HG02678 (cell line): Measurements from ENCODE around the gene IGHMBP2.

ENCODE experiments used
- ATAC-seq: cut with Tn5 transposase; IDR thresholded peaks from one replicate; pipeline ENCODE4 v1.9.1; 2021; ENCODE audit warnings: mild to moderate bottlenecking, moderate library complexity; ENCODE audit not compliant: unreplicated experiment

The IGHMBP2 gene

GRCh38 chr11:68889948-68890446 lies 13.7 kb upstream of the IGHMBP2 start:
- no peak for ATAC-seq

DNA sequence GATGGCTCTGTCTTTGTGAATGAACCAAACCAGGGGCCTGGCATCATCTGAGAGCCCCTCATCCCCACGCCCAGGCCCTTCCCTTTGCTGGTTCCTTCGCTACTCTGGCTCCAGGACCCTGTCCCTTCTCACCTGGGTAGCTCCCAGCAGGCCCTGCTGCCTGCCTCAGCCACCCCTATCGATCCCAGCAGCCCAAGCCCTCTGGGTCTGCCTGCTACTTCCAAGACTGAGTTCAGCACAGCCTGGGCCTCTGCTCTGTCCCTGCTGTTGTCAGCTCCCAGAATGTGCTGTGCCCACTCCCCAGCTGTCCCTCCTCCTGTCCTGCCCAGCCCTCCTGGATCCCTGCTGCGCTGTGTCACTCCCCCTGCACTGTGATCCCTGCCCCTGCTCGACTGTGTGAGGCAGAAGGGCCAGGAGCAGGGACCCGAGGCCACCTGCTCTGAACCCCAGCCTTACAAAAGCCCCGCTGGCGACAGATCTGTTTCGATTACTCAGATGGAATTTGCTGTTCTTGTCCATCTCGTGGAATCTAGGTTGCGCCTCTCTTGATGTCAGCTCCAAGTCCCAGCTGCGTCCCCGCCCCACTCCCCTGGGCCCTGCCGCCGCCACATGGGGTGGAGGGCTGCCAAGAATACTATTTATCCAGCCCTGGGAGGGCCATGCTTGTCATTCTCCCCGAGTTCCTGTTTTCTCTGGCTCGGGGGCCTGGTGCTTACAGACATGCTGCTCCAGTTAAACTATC lies 13.0 kb upstream of the IGHMBP2 start:
- ATAC-seq, result no peak

DNA sequence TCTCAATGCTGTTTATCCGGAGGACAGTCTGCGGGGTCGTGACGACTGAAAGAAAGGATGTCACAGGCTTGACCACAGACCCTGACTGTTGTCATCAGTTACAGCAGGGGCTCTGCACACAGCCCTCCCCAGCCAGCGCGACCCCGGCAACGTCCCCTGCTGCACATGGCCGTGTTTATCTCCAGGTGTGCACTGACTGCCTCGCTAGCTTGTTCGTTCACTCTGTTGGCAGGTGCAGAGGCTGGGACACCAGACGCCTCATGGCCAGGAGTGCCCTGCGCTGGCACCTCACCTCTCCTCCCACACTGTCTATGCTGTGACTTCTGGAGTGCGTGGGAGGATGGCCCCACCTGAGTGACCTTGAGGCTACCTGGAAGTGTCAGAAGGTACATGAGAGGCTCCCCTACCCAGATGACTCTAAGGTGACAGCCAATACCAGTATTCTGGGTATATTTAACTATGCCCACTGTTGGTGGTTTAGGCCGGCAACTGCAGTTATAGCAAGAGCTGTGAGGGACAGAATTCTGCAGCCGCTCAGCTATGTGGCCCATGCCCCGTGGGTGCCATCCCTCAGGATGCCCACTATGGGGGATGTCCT lies 12.2 kb upstream of the IGHMBP2 start:
- no peak for ATAC-seq

GRCh38 chr11:68892576-68892975 lies 11.1 kb upstream of the IGHMBP2 start:
- ATAC-seq, result no peak

DNA sequence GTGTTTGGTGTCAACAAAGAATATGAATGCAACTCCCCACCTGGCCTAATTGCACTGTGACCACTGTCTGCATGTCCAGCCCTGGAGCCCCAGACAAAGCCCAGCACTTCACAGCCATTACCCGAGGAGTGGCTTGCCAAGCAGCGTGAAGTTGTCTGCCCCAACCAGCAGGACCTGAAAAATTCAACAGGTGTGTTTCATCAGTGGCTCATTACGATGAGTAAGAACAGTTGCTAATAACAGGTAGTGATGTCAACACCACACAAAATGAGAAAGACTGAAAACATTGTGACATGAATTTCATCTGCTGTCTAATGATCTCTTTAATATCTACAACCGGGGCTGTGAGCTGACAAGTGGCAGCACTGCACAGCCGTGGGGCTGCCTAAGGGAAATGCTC lies 10.4 kb upstream of the IGHMBP2 start:
- no peak for ATAC-seq

DNA sequence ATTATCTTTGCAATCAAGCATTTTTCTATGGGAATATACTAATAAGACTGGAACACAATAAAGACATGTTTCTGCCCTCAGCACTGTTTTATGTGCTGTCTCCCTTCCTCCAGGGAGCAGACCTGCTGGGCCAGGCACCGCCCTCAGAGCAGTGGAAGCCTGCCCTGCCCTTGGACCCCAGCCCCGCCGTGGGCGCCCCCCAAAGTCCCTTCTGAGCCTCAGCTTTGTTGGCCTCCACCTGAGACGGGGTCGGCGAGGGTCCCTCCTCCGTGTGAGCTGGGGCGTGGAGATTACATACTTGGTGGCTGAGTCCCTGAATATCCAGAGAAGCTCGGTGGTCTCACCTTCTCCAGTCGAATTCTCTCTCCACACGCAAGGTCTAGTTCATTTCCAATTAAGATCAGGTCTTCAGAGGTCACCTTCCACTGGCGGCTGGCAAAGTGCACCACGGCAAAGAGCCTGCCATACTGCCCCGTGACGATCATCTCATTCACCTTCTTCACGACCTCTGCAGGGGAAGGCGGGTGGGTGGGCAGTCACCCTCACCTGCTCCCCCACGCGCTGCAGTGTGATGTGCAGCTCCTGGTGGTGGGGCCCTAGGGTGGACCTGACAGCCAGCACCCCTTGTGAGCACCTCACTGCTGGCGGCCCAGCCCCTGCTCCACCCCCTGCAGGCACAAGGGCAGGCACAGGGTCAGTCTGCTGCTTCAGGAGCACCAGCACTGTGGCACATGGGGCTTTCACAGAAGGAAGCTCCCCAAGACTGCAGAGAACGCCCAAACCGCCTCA lies 7.3 kb upstream of the IGHMBP2 start:
- no peak for ATAC-seq

DNA sequence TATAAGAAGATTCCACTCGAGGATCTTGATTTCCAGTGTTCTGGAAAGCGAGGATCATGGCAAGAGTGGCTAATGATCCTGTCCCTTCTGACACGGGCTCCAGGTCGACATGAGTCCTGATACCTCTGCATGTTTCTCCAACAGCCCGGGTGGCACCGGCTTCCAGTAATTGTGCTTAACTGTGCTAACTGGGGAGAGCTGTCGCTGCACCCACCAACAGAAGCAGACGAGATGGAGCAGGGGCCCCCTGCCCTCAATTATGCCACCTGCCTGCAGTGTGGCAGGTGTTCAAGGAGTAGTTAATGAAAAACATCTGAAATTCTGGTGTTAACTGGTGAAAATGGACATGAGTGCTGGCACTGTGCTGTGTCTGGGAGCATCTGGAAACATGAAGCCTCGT lies 6.2 kb upstream of the IGHMBP2 start:
- ATAC-seq, result no peak

- no peak for ATAC-seq
Measured at GRCh38 chr11:68900835-68901381, 2.8 kb upstream of the IGHMBP2 start.

- ATAC-seq, result peak; percentile 21
Measured at GRCh38 chr11:68904248-68904847, 657 bp downstream of the IGHMBP2 start.

DNA sequence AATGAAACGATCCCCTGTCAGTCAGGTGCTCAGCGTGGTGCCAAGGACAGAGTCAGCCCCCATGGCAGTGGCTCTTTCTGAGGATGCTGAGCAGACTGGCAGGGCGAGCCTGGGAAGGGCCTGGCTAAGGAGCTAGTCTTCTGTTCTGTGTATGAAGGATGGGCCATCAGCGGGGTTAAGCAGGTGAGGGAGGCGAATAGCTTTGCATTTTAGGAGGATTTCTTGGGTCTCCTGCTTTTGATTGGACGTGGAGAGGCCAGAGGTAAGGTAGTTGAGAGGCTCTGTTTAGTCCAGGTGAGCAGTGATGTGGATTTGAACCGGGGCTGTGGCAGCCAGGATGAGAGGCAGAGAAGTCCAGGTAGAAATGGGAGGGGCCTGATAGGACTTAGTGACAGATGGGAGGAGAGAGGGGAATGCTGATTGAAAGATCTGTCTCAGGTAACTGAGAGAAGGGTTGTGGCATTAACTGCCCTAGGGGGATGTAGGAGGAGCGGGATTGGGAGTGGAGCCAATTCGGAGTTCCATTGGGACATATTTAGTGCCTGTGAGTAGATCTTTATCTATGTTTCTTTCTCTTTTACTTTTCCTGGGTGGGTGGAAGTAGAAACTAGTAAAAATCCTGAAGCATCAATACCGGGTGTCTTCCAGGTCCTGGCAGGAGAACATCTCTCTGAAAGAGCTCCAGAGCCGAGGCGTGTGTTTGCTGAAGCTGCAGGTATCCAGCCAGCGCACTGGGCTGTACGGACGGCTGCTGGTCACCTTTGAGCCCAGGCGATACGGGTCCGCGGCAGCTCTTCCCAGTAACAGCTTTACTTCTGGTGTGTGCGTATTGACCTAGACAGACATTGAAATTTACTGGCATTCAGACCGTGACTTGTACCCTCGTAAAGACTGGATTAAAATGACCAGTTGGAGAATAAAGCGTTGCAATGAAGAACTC lies 2.0 kb downstream of the IGHMBP2 start:
- no peak for ATAC-seq

DNA sequence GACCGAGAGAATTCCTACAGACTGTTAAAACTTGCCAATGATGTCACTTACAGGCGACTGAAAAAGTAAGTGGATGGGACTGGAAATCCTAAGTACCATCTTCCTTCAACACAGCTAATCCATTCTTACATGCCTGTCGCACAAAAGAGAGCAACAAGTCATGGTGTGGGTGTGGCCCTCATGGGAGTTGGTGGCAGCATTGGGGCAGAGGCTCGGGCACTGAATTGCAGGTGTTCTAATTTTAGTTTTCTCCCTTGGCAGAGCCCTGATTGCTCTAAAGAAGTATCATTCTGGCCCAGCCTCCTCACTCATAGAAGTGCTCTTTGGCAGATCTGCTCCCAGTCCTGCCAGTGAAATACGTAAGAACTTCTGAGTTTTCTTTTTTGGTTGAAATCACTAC lies 4.6 kb downstream of the IGHMBP2 start:
- ATAC-seq, result no peak

DNA sequence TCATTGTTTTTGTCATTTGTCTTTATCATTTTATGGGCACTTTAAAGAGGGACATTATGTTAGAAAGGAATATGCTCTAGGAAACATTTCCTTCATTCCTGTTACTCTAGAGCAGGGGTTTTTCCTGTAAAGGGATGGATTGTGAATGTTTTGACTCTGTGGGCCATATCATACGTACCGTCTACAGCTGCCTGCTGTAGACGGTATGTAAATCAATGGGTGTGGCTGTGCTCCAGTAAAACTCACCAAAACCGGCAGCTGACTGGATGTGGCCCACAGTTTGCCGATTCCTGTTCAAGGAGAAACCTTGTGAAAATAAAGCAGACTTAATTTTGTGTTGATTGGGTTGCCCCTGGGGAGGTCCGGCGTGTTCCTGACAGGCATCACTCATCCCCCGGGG lies 7.3 kb downstream of the IGHMBP2 start:
- no peak for ATAC-seq

GRCh38 chr11:68911731-68912130 lies 8.0 kb downstream of the IGHMBP2 start:
- ATAC-seq, result no peak

GRCh38 chr11:68912254-68912653 lies 8.6 kb downstream of the IGHMBP2 start:
- no peak for ATAC-seq

- ATAC-seq, result no peak
Measured at GRCh38 chr11:68913188-68913587, 9.5 kb downstream of the IGHMBP2 start.

DNA sequence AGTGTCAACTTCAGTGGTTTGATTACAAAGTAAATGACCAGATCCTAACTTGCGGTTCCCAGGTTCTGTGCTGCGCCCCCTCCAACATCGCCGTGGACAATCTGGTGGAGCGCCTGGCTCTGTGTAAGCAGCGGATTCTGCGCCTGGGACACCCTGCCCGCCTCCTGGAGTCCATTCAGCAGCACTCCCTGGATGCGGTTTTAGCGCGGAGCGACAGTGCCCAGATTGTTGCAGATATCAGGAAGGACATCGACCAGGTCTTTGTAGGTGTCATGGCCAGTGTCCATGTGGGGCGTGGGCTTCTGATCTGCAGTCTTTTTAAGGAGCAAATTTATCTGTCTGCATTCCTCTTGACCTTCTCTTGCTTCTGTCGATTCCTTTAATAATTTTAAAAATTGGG lies 11.1 kb downstream of the IGHMBP2 start:
- no peak for ATAC-seq

GRCh38 chr11:68916439-68916838 lies 12.7 kb downstream of the IGHMBP2 start:
- ATAC-seq, result no peak

DNA sequence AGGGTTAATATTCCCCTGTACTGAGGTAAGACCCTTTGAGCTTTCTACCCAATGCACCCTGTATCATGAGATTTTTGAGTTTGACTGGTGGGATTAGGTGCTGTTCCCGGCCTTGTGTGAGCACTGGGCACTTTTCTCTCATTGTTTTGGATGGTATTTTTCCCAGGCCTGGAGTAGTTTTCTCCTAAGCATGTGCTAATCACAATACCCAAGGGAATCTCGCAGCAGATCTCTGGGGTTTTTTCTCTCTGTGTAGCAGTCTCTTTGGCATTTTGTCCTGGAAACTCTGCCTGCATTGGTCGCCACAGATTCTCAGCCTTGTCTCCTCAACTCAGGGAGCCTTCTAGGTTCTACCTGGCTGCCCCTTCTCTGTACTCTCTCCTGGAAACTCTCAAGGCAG lies 19.9 kb downstream of the IGHMBP2 start:
- no peak for ATAC-seq

DNA sequence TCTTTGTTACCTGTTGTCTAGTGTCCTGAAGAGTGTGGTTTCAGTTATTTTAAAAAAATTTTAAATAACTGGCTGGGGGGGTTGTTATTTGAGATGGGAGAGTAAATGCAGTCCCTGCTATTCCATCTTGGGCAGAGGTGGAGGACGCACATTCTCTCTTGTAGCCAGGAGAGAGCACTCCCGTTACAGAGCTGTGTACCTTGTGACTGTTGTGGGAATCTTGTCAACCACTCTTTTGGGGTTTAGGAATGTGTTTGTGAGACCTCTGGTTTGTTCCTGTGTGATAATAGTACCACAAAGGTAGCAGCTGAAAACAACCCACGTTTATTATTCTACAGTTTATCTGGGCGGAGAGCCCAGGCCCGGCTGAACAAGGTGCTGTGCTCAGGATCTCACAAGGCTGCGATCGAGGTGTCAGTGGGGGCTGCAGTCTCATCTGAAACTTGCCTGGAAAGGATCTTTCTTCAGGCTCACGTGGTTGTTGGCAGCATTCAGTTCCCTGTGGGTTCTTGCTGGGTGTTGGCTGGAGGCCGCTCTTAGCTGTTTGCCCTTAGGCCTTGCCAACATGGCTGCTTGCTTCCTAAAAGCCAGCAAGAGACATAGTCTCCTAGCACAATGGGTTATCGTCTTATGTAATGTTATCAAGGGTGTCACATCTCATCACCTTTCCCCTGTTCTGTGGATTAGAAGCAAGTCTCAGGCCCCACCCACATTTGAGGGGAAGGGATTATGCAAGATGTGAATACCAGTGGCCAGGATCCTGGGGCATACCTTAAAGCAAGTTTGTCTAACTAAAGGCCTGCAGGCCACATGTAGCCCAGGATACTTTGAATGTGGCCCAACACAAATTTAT lies 20.6 kb downstream of the IGHMBP2 start:
- no peak for ATAC-seq
